Transverse colon (tissue), 4 donors: Measurements from ENCODE around the gene TMEM9. TPM values are rescaled to one million over a fixed set of nuclear protein-coding genes. Genes with fewer than 3 reads are reported as not detected.

ENCODE experiments used
- DNase-seq: peaks from one replicate; pipeline ENCODE4 v3.0.0-alpha.2; 2019
- H3K27ac ChIP-seq, 4 donors: fragments of 200-600 bp; sonication (generic); 2 replicates each; pipeline ENCODE4 v1.5.1; 2016 to 2018; ENCODE audit warnings: inconsistent platforms in 4 of 4
- H3K27me3 ChIP-seq: fragments of 200-600 bp; sonication (generic); 2 replicates; pipeline ENCODE4 v1.5.1; 2017; ENCODE audit warnings: inconsistent platforms
- H3K36me3 ChIP-seq, 4 donors: fragments of 200-600 bp; sonication (generic); 2 replicates each; pipeline ENCODE4 v1.5.1; 2017 to 2019; ENCODE audit warnings: inconsistent platforms in 4 of 4
- H3K4me1 ChIP-seq, 4 donors: fragments of 200-600 bp; sonication (generic); 2 replicates each; pipeline ENCODE4 v1.5.1; 2017 to 2020; ENCODE audit warnings: inconsistent platforms in 4 of 4
- H3K4me3 ChIP-seq, 4 donors: fragments of 200-600 bp; sonication (generic); 1 replicate in 1 of 4; 2 replicates in 3 of 4; pipeline versions ENCODE4 v1.5.1 to v1.6.1; 2017 to 2019; ENCODE audit warnings: inconsistent platforms in 4 of 4
- H3K9me3 ChIP-seq, 2 donors: fragments of 200-600 bp; sonication (generic); 2 replicates each; pipeline ENCODE4 v1.5.1; 2017 to 2019; ENCODE audit warnings: inconsistent platforms in 2 of 2
- CTCF ChIP-seq, 5 experiments: fragments of 200-600 bp in 3 of 5; fragments of 450-650 bp in 2 of 5; sonication (generic) in 3 of 5; IDR thresholded peaks; 1 replicate in 2 of 5; 2 replicates in 3 of 5; pipeline ENCODE4 v1.5.1; 2016 to 2017; ENCODE audit warnings: antibody characterized with exemption in 5 of 5, inconsistent platforms in 3 of 5, mild to moderate bottlenecking in 2 of 5, moderate library complexity in 1 of 5
- EP300 ChIP-seq: sonication (generic); formaldehyde crosslinking; IDR thresholded peaks from one replicate; pipeline ENCODE4 v1.6.1; 2017; ENCODE audit warnings: antibody characterized with exemption, low read depth
- POLR2A ChIP-seq: fragments of 450-650 bp; IDR thresholded peaks from one replicate; pipeline ENCODE4 v1.6.1; 2016; ENCODE audit warnings: antibody characterized with exemption, mild to moderate bottlenecking, moderate library complexity
- POLR2AphosphoS5 ChIP-seq, 3 donors: sonication (generic); formaldehyde crosslinking; IDR thresholded peaks; one replicate each; pipeline ENCODE4 v1.6.1; 2016; ENCODE audit warnings: antibody characterized with exemption in 3 of 3
- WGBS, 2 donors: methylation state at CpG; one replicate each; pipeline ENCODE4 v1.1.5; 2018; ENCODE audit warnings: low coverage in 1 of 2; 5-methylcytosine and 5-hydroxymethylcytosine counted together
- in situ Hi-C, 4 donors: fragments of 200-750 bp; cut with MboI; loops; one replicate each; pipeline versions ENCODE4 v1.15.0 to v1.15.1; 2017; ENCODE audit warnings: low sequenced_read_pairs in 3 of 4, low pct_ligation_motif_present in 1 of 4, low pct_unique_long_range_greater_than_20kb in 1 of 4
- intact Hi-C: fragments of 100-400 bp; cut with DNase I; formaldehyde crosslinking; loops from one replicate; pipeline ENCODE4 v1.15.1; 2023; ENCODE audit warnings: low total_unique reads
- total RNA-seq, 4 donors: library from RNA; depleted of rRNA; stranded (reverse); fragments of >200 nt; gene quantifications; one replicate each; pipeline ENCODE4 v1.1.0, GENCODE V29; 2016

TMEM9 gene
- total RNA-seq, 4 donors from 2014 or later = 6.7 to 35.4 (median 29.4) TPM

GRCh38 chr1:201183753-201184152, 29.5 kb upstream of the TMEM9 start:
- no peak overlapping the region for H3K27ac ChIP-seq
- TF ChIP-seq POLR2A (no peak), EP300 (no peak), CTCF (IDR thresholded peaks at IDR 0.05) (no peak), POLR2AphosphoS5 (IDR thresholded peaks at IDR 0.05) (no peak)
- no peak overlapping the region for H3K4me3 ChIP-seq
- H3K27me3 ChIP-seq = no peaks in the 10 kb centered on the region
- in situ Hi-C loops (no loop called here), intact Hi-C loops (no loop called here)
- DNase-seq = no peak
- H3K36me3 ChIP-seq = no peaks in the 10 kb centered on the region
- H3K4me1 ChIP-seq = peaks cover 0 to 5% (median 0%) of the 10 kb centered on the region in 4 donors
- H3K9me3 ChIP-seq = no peaks in the 10 kb centered on the region
- 66% methylated on average over 3 of the region's 5 CpGs; no CpG with 5 or more reads in 1 of the 2 donors for WGBS, 2 donors

GRCh38 chr1:201183209-201183608, 28.9 kb upstream of the TMEM9 start:
- in situ Hi-C loops = no loop called here
- TF ChIP-seq POLR2AphosphoS5 (IDR thresholded peaks at IDR 0.05) (no peak), POLR2A (no peak), EP300 (no peak), CTCF (IDR thresholded peaks at IDR 0.05) (no peak)
- Histone ChIP-seq H3K4me3 (no peak overlapping the region), H3K9me3 (no peaks in the 10 kb centered on the region), H3K4me1 (peaks cover 0 to 5% (median 0%) of the 10 kb centered on the region in 4 donors), H3K27ac (no peak overlapping the region), H3K27me3 (no peaks in the 10 kb centered on the region), H3K36me3 (no peaks in the 10 kb centered on the region)
- 47 to 65% methylated on average over 3 of the region's 3 CpGs for WGBS, 2 donors
- intact Hi-C loops = no loop called here
- no peak for DNase-seq

GRCh38 chr1:201181726-201182125, 27.5 kb upstream of the TMEM9 start:
- WGBS, 2 donors = 70 to 92% methylated on average over 2 of the region's 2 CpGs
- Histone ChIP-seq H3K36me3 (no peaks in the 10 kb centered on the region), H3K4me3 (no peak overlapping the region), H3K27me3 (no peaks in the 10 kb centered on the region), H3K4me1 (peaks cover 0 to 5% (median 0%) of the 10 kb centered on the region in 4 donors), H3K9me3 (no peaks in the 10 kb centered on the region), H3K27ac (no peak overlapping the region)
- TF ChIP-seq POLR2A (no peak), EP300 (no peak), CTCF (IDR thresholded peaks at IDR 0.05) (no peak), POLR2AphosphoS5 (IDR thresholded peaks at IDR 0.05) (no peak)
- intact Hi-C loops (no loop called here), in situ Hi-C loops (no loop called here)
- no peak for DNase-seq

GRCh38 chr1:201181323-201181722, 27.0 kb upstream of the TMEM9 start:
- 72% methylated on average over 1 of the region's 1 CpG; no CpG with 5 or more reads in 1 of the 2 donors for WGBS, 2 donors
- no peak for TF ChIP-seq EP300
- TF ChIP-seq POLR2AphosphoS5 (IDR thresholded peaks at IDR 0.05) = no peak
- no peak for TF ChIP-seq CTCF (IDR thresholded peaks at IDR 0.05)
- TF ChIP-seq POLR2A = no peak

More at GRCh38 chr1:201181323-201181722, 27.0 kb upstream of the TMEM9 start:
- Histone ChIP-seq H3K27ac (no peak overlapping the region), H3K27me3 (no peaks in the 10 kb centered on the region), H3K4me3 (no peak overlapping the region), H3K4me1 (peaks cover 0 to 5% (median 0%) of the 10 kb centered on the region in 4 donors), H3K36me3 (no peaks in the 10 kb centered on the region), H3K9me3 (no peaks in the 10 kb centered on the region)
- DNase-seq = no peak
- in situ Hi-C loops = no loop called here
- intact Hi-C loops = no loop called here
